KMS-11 (cell line): Measurements from ENCODE around the gene CCNYL1.

ENCODE experiments used
- H2AFZ ChIP-seq: fragments of 200-600 bp; sonication (generic); 2 replicates; pipeline ENCODE4 v1.6.1; 2016; ENCODE audit warnings: antibody characterized with exemption, mixed run types, low read depth
- H3K27ac ChIP-seq: fragments of 200-600 bp; sonication (generic); 2 replicates; pipeline ENCODE4 v1.6.1; 2016; ENCODE audit warnings: mild to moderate bottlenecking, mixed run types
- H3K27me3 ChIP-seq: fragments of 200-600 bp; sonication (generic); 2 replicates; pipeline ENCODE4 v1.6.1; 2017; ENCODE audit warnings: mild to moderate bottlenecking, low read depth, mixed run types, moderate library complexity; ENCODE audit not compliant: insufficient read depth
- H3K36me3 ChIP-seq: fragments of 200-600 bp; sonication (generic); 2 replicates; pipeline ENCODE4 v1.6.1; 2017; ENCODE audit warnings: mild to moderate bottlenecking, mixed run types; ENCODE audit not compliant: insufficient read depth
- H3K4me1 ChIP-seq: fragments of 200-600 bp; sonication (generic); 2 replicates; pipeline ENCODE4 v1.6.1; 2016; ENCODE audit warnings: mild to moderate bottlenecking, low read depth, mixed run types; ENCODE audit not compliant: poor library complexity, severe bottlenecking
- H3K4me2 ChIP-seq: fragments of 200-600 bp; sonication (generic); 2 replicates; pipeline ENCODE4 v1.7.0; 2016; ENCODE audit warnings: mild to moderate bottlenecking, mixed run types
- H3K4me3 ChIP-seq: fragments of 200-600 bp; sonication (generic); IDR thresholded peaks from 2 replicates; pipeline ENCODE4 v1.6.1; 2017; ENCODE audit warnings: low read depth, low read length, mixed read lengths; ENCODE audit not compliant: insufficient read depth
- H3K79me2 ChIP-seq: fragments of 200-600 bp; sonication (generic); 2 replicates; pipeline ENCODE4 v1.6.1; 2016; ENCODE audit warnings: low read depth, mixed run types; ENCODE audit not compliant: insufficient read depth
- H3K9ac ChIP-seq: fragments of 200-600 bp; sonication (generic); 2 replicates; pipeline ENCODE4 v1.6.1; 2016; ENCODE audit warnings: mild to moderate bottlenecking, mixed run types
- H4K20me1 ChIP-seq: fragments of 200-600 bp; sonication (generic); 2 replicates; pipeline ENCODE4 v1.6.1; 2016; ENCODE audit warnings: mild to moderate bottlenecking, mixed run types; ENCODE audit not compliant: insufficient read depth
- CTCF ChIP-seq: fragments of 200-600 bp; sonication (generic); conservative IDR thresholded peaks from 2 replicates; pipeline ENCODE4 v1.6.1; 2017; ENCODE audit warnings: low read depth, mild to moderate bottlenecking, antibody characterized with exemption, low read length, moderate library complexity, mixed read lengths

Gene CCNYL1

GRCh38 chr2:207766697-207767460 is 55.4 kb downstream of the CCNYL1 start:
- Histone ChIP-seq H3K36me3 (no peaks in the 10 kb centered on the region), H3K79me2 (no peaks in the 10 kb centered on the region), H4K20me1 (no peaks in the 10 kb centered on the region), H2AFZ (no peak overlapping the region), H3K4me2 (no peak overlapping the region), H3K27me3 (no peaks in the 10 kb centered on the region), H3K27ac (no peak overlapping the region), H3K4me3 (no peak overlapping the region), H3K9ac (no peak overlapping the region), H3K4me1 (no peaks in the 10 kb centered on the region)
- TF ChIP-seq CTCF = no peak

GRCh38 chr2:207767461-207768167 is 56.2 kb downstream of the CCNYL1 start:
- Histone ChIP-seq H3K36me3 (no peaks in the 10 kb centered on the region), H3K4me1 (no peaks in the 10 kb centered on the region), H3K27ac (no peak overlapping the region), H3K9ac (no peak overlapping the region), H3K4me3 (no peak overlapping the region), H3K27me3 (no peaks in the 10 kb centered on the region), H3K79me2 (no peaks in the 10 kb centered on the region), H2AFZ (no peak overlapping the region), H3K4me2 (no peak overlapping the region; the same call in 1 of the 2 replicates), H4K20me1 (no peaks in the 10 kb centered on the region)
- TF ChIP-seq CTCF = no peak

- Histone ChIP-seq H2AFZ (peak overlapping the region; percentile 96), H3K4me3 (no peak overlapping the region), H3K9ac (peak overlapping the region; percentile 52; the same call in 1 of the 2 replicates), H3K4me1 (no peaks in the 10 kb centered on the region), H3K79me2 (no peaks in the 10 kb centered on the region), H3K27me3 (no peaks in the 10 kb centered on the region), H4K20me1 (no peaks in the 10 kb centered on the region), H3K4me2 (peak overlapping the region; percentile 71), H3K36me3 (no peaks in the 10 kb centered on the region), H3K27ac (no peak overlapping the region)
- TF ChIP-seq CTCF = no peak
Observed at GRCh38 chr2:207768168-207768865, 56.9 kb downstream of the CCNYL1 start.

- Histone ChIP-seq H3K4me2 (peak overlapping the region; percentile 71), H3K27ac (no peak overlapping the region), H3K79me2 (no peaks in the 10 kb centered on the region), H4K20me1 (no peaks in the 10 kb centered on the region), H3K9ac (peak overlapping the region; percentile 52; the same call in 1 of the 2 replicates), H3K4me3 (no peak overlapping the region), H3K4me1 (no peaks in the 10 kb centered on the region), H3K36me3 (no peaks in the 10 kb centered on the region), H3K27me3 (no peaks in the 10 kb centered on the region), H2AFZ (peak overlapping the region; percentile 96)
- TF ChIP-seq CTCF = no peak
Observed at GRCh38 chr2:207768866-207769596, 57.6 kb downstream of the CCNYL1 start.
